Liver (tissue), 9 donors: ENCODE data around the gene DMRTB1. TPM values are rescaled to one million over a fixed set of nuclear protein-coding genes. Genes with fewer than 3 reads are reported as not detected.

Experiments used
- DNase-seq: peaks from one replicate; pipeline ENCODE4 v3.0.0-alpha.2; 2017; ENCODE audit warnings: low spot score
- H3K27ac ChIP-seq, 2 donors: one replicate each; pipeline ENCODE4 v1.7.0; 2013; ENCODE audit warnings: inconsistent platforms in 2 of 2, low read length in 2 of 2, control low read depth in 1 of 2, low read depth in 1 of 2, mild to moderate bottlenecking in 1 of 2
- H3K27me3 ChIP-seq, 4 donors: one replicate each; pipeline versions ENCODE4 v1.6.1 to v1.7.0; 2013; ENCODE audit warnings: low read length in 3 of 4, inconsistent platforms in 1 of 4, mild to moderate bottlenecking in 1 of 4, moderate library complexity in 1 of 4; ENCODE audit not compliant: control insufficient read depth in 4 of 4, insufficient read depth in 4 of 4
- H3K36me3 ChIP-seq, 4 donors: one replicate each; pipeline versions ENCODE4 v1.6.1 to v1.7.0; 2013; ENCODE audit warnings: low read length in 3 of 4, mild to moderate bottlenecking in 3 of 4, low read depth in 1 of 4, moderate library complexity in 1 of 4; ENCODE audit not compliant: control insufficient read depth in 4 of 4, insufficient read depth in 3 of 4
- H3K4me1 ChIP-seq, 4 donors: one replicate each; pipeline versions ENCODE4 v1.6.1 to v1.7.0; 2013; ENCODE audit warnings: low read length in 3 of 4, mild to moderate bottlenecking in 3 of 4, moderate library complexity in 1 of 4; ENCODE audit not compliant: control insufficient read depth in 4 of 4, insufficient read depth in 4 of 4
- H3K4me3 ChIP-seq, 3 donors: one replicate each; pipeline versions ENCODE4 v1.6.1 to v1.7.0; 2013; ENCODE audit warnings: low read length in 3 of 3, control low read depth in 1 of 3, low read depth in 1 of 3, mild to moderate bottlenecking in 1 of 3
- H3K9ac ChIP-seq, 2 donors: one replicate each; pipeline ENCODE4 v1.7.0; 2013; ENCODE audit warnings: low read length in 2 of 2, mild to moderate bottlenecking in 2 of 2, moderate library complexity in 2 of 2, control low read depth in 1 of 2, low read depth in 1 of 2
- H3K9me3 ChIP-seq, 4 donors: one replicate each; pipeline versions ENCODE4 v1.6.1 to v1.7.0; 2013; ENCODE audit warnings: low read length in 3 of 4; ENCODE audit not compliant: control insufficient read depth in 4 of 4
- ATF3 ChIP-seq: IDR thresholded peaks from 2 replicates; pipeline ENCODE4 v1.6.1; 2016; ENCODE audit warnings: antibody characterized with exemption
- CTCF ChIP-seq: fragments of 150-350 bp; IDR thresholded peaks from 2 replicates; pipeline ENCODE4 v1.5.1; 2017; ENCODE audit warnings: improper control_type of control experiment, low read depth, low read length; ENCODE audit not compliant: missing input control
- EGR1 ChIP-seq, 2 donors: IDR thresholded peaks; 2 replicates each; pipeline ENCODE4 v1.6.1; 2016 to 2018; ENCODE audit warnings: antibody characterized with exemption in 2 of 2, low read depth in 2 of 2
- FOXA1 ChIP-seq: IDR thresholded peaks from 2 replicates; pipeline ENCODE4 v1.6.1; 2016; ENCODE audit warnings: antibody characterized with exemption
- FOXA2 ChIP-seq: IDR thresholded peaks from 2 replicates; pipeline ENCODE4 v1.6.1; 2016; ENCODE audit warnings: antibody characterized with exemption
- GABPA ChIP-seq, 2 donors: IDR thresholded peaks in 1 of 2; conservative IDR thresholded peaks in 1 of 2; 2 replicates each; pipeline ENCODE4 v1.6.1; 2016; ENCODE audit warnings: antibody characterized with exemption in 2 of 2, mild to moderate bottlenecking in 1 of 2, moderate library complexity in 1 of 2
- HNF4A ChIP-seq, 2 donors: conservative IDR thresholded peaks; 2 replicates each; pipeline ENCODE4 v1.6.1; 2016; ENCODE audit warnings: antibody characterized with exemption in 2 of 2, mild to moderate bottlenecking in 2 of 2
- HNF4G ChIP-seq: IDR thresholded peaks from 2 replicates; pipeline ENCODE4 v1.6.1; 2016; ENCODE audit warnings: antibody characterized with exemption
- JUND ChIP-seq, 2 donors: IDR thresholded peaks; 2 replicates each; pipeline ENCODE4 v1.6.1; 2016; ENCODE audit warnings: antibody characterized with exemption in 2 of 2
- MAX ChIP-seq: IDR thresholded peaks from 2 replicates; pipeline ENCODE4 v1.6.1; 2016; ENCODE audit warnings: antibody characterized with exemption
- NR2F2 ChIP-seq: IDR thresholded peaks from 2 replicates; pipeline ENCODE4 v1.6.1; 2016; ENCODE audit warnings: antibody characterized with exemption
- RAD21 ChIP-seq, 2 donors: IDR thresholded peaks; 2 replicates each; pipeline ENCODE4 v1.6.1; 2016; ENCODE audit warnings: antibody characterized with exemption in 2 of 2, mild to moderate bottlenecking in 2 of 2
- REST ChIP-seq: IDR thresholded peaks from 2 replicates; pipeline ENCODE4 v1.6.1; 2016; ENCODE audit warnings: antibody characterized with exemption, mild to moderate bottlenecking
- RXRA ChIP-seq, 2 donors: IDR thresholded peaks; 2 replicates each; pipeline ENCODE4 v1.6.1; 2017 to 2018; ENCODE audit warnings: antibody characterized with exemption in 2 of 2, mild to moderate bottlenecking in 1 of 2
- SP1 ChIP-seq: IDR thresholded peaks from 2 replicates; pipeline ENCODE4 v1.6.1; 2018; ENCODE audit warnings: antibody characterized with exemption, mild to moderate bottlenecking
- TAF1 ChIP-seq: conservative IDR thresholded peaks from 2 replicates; pipeline ENCODE4 v1.6.1; 2016; ENCODE audit warnings: antibody characterized with exemption, mild to moderate bottlenecking
- YY1 ChIP-seq: IDR thresholded peaks from 2 replicates; pipeline ENCODE4 v1.6.1; 2016; ENCODE audit warnings: antibody characterized with exemption, mild to moderate bottlenecking
- ZBTB33 ChIP-seq: IDR thresholded peaks from 2 replicates; pipeline ENCODE4 v1.6.1; 2016; ENCODE audit warnings: antibody characterized with exemption
- WGBS: extraction: QIAGEN DNeasy Blood & Tissue Kit; methylation state at CpG from one replicate; pipeline ENCODE4 v1.1.7; 2013; 5-methylcytosine and 5-hydroxymethylcytosine counted together
- polyA plus RNA-seq, 2 donors: library from polyadenylated mRNA; stranded (reverse) in 1 of 2; unstranded in 1 of 2; fragments of 200-250 nt in 1 of 2; fragments of >200 nt in 1 of 2; fragmentation: Nextera tagmentation in 1 of 2; extraction: Ambion mirVana in 1 of 2; gene quantifications; one replicate each; pipeline versions ENCODE4 v1.2.1 to v1.2.3, GENCODE V29; 2013 to 2015
- total RNA-seq, 2 donors: library from RNA; depleted of rRNA; stranded (reverse); fragments of >200 nt; gene quantifications; one replicate each; pipeline ENCODE4 v1.2.3, GENCODE V29; 2014
- donor health status: healthy.
- donor health status: healthy.
- donor health status: healthy.
- donor health status: healthy.
- donor health status: healthy.

Gene DMRTB1
- total and polyA plus RNA-seq, 4 donors = not detected

- TF ChIP-seq REST (no peak), MAX (no peak), HNF4A (conservative IDR thresholded peaks at IDR 0.05) (no peak), HNF4G (no peak), ZBTB33 (no peak), GABPA (IDR thresholded peaks at IDR 0.05 in 1 of 2, conservative IDR thresholded peaks at IDR 0.05 in 1 of 2) (no peak), TAF1 (no peak)
Measured at GRCh38 chr1:53419034-53419433, 40.2 kb upstream of the DMRTB1 start (continued).

GRCh38 chr1:53420341-53420740 is 38.9 kb upstream of the DMRTB1 start:
- TF ChIP-seq GABPA (IDR thresholded peaks at IDR 0.05 in 1 of 2, conservative IDR thresholded peaks at IDR 0.05 in 1 of 2) (no peak), TAF1 (no peak), FOXA2 (no peak), NR2F2 (no peak), REST (no peak), MAX (no peak), HNF4G (no peak), RAD21 (IDR thresholded peaks at IDR 0.05) (no peak), ZBTB33 (no peak), ATF3 (no peak), RXRA (IDR thresholded peaks at IDR 0.05) (no peak), SP1 (no peak), CTCF (no peak), EGR1 (IDR thresholded peaks at IDR 0.05; ENCODE audit: low read depth in 2 of 2) (no peak), YY1 (no peak), JUND (IDR thresholded peaks at IDR 0.05) (no peak), FOXA1 (no peak), HNF4A (conservative IDR thresholded peaks at IDR 0.05) (no peak)
- H3K9ac ChIP-seq = no peak overlapping the region
- H3K27me3 ChIP-seq = peaks cover 0 to 3% (median 1%) of the 10 kb centered on the region in 4 donors
- no peak for DNase-seq
- peaks cover 0 to 4% (median 2%) of the 10 kb centered on the region in 4 donors for H3K9me3 ChIP-seq
- H3K4me1 ChIP-seq = no peaks in the 10 kb centered on the region
- H3K4me3 ChIP-seq = no peak overlapping the region
- no peak overlapping the region for H3K27ac ChIP-seq
- H3K36me3 ChIP-seq = no peaks in the 10 kb centered on the region
- 82% methylated on average over 2 of the region's 2 CpGs for WGBS
